Astrocyte (in vitro differentiated cells and primary cell): Measurements from ENCODE around the gene PHF1.

Experiments used
- CTCF ChIP-seq: IDR thresholded peaks from 2 replicates; pipeline ENCODE4 v1.5.1; 2011; ENCODE audit warnings: low read depth, mild to moderate bottlenecking, inconsistent platforms, low read length, moderate library complexity; ENCODE audit not compliant: insufficient read depth
- EZH2 ChIP-seq: IDR thresholded peaks from 2 replicates; pipeline ENCODE4 v1.6.1; 2012; ENCODE audit warnings: mild to moderate bottlenecking, low read length, inconsistent platforms; ENCODE audit not compliant: insufficient read depth

GRCh38 chr6:33375143-33375671 lies 35.6 kb upstream of the PHF1 start:
- TF ChIP-seq CTCF (no peak), EZH2 (no peak)
